OCI-LY1 (cell line): ENCODE data around the gene GPN2.

Source experiments
- CTCF ChIP-seq: fragments of 200-600 bp; sonication (generic), shearing (Covaris generic); IDR thresholded peaks from 2 replicates; pipeline ENCODE4 v1.5.1; 2017; ENCODE audit warnings: mild to moderate bottlenecking, antibody characterized with exemption, low read length, moderate library complexity, mixed read lengths
- EZH2 ChIP-seq: fragments of 200-600 bp; sonication (generic), shearing (Covaris generic); IDR thresholded peaks from 2 replicates; pipeline ENCODE4 v1.8.0; 2017; ENCODE audit warnings: borderline replicate concordance, mixed run types, mild to moderate bottlenecking, antibody characterized with exemption, low read length, moderate library complexity, mixed read lengths

- peak; percentile 19; the same call in 1 of the 2 replicates for TF ChIP-seq CTCF
- no peak for TF ChIP-seq EZH2
These were observed 38.9 kb downstream of the GPN2 start for GRCh38 chr1:26851106-26851684.
